Upper lobe of right lung (tissue), 1 donor: Measurements from ENCODE around the gene FOXP1. TPM values are rescaled to one million over a fixed set of nuclear protein-coding genes. Genes with fewer than 3 reads are reported as not detected.

Source experiments
- ATAC-seq: fragments of 200-7000 bp; cut with Tn5 transposase; one replicate; pipeline ENCODE4 v1.9.1; 2020; ENCODE audit warnings: mild to moderate bottlenecking, moderate library complexity
- DNase-seq: peaks from one replicate; pipeline ENCODE4 v3.0.0-alpha.2; 2020
- H3K27ac ChIP-seq: fragments of 200-600 bp; one replicate; pipeline ENCODE4 v1.8.0; 2022
- H3K27me3 ChIP-seq: fragments of 200-600 bp; one replicate; pipeline ENCODE4 v1.8.0; 2022; ENCODE audit warnings: mild to moderate bottlenecking
- H3K36me3 ChIP-seq: fragments of 200-600 bp; one replicate; pipeline ENCODE4 v1.8.0; 2022
- H3K4me1 ChIP-seq: fragments of 200-600 bp; one replicate; pipeline ENCODE4 v1.8.0; 2022
- H3K4me3 ChIP-seq: fragments of 200-600 bp; one replicate; pipeline ENCODE4 v1.8.0; 2022; ENCODE audit warnings: mild to moderate bottlenecking
- H3K9me3 ChIP-seq: fragments of 200-600 bp; one replicate; pipeline ENCODE4 v1.8.0; 2022
- intact Hi-C: fragments of 100-400 bp; cut with DNase I; formaldehyde crosslinking; loops from one replicate; pipeline ENCODE4 v1.11.0; 2022
- total RNA-seq: library from RNA; stranded (reverse); fragmentation: NEBNext Ultra II Directional; extraction: Animal tissue kit (Norgen Biotek cat#: 25700); gene quantifications from one replicate; pipeline ENCODE4 v1.2.1, GENCODE V29; 2021
- TF ChIP-seq, protein P1 (sequence below): fragments of 200-600 bp; IDR thresholded peaks from one replicate; pipeline ENCODE4 v1.8.0; 2022; ENCODE audit warnings: antibody characterized with exemption
- donor health status: DM: no; HTN: yes; CAD: no; lungs with severe emphysema.

FOXP1 gene
- total RNA-seq, 1 donor from 2014 or later: 140 TPM

DNA sequence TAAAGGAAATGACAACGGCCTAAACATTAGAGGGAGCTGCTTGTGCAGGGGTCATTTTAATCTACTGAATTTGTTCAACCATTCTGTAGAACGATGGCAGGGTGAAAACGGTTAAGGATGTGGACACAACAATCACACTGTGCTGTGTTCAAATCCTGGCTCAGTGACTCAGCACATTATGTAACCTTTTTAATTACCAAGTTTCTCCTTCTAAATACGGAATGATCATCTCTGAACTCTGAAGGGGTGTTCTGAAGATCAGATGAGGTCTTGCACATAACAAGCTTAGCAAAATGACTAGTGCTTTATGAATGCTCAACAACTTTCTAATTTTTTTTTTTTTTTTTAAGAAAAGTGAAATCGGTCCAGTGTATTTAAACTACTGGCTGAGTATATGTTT lies 592.8 kb downstream of the FOXP1 start:
- Histone ChIP-seq H3K36me3 (peaks cover 49% of the 10 kb centered on the region), H3K27me3 (no peaks in the 10 kb centered on the region), H3K4me3 (no peak overlapping the region), H3K9me3 (no peaks in the 10 kb centered on the region), H3K27ac (no peak overlapping the region), H3K4me1 (peaks cover 9% of the 10 kb centered on the region)
- TF ChIP-seq, protein P1, sequence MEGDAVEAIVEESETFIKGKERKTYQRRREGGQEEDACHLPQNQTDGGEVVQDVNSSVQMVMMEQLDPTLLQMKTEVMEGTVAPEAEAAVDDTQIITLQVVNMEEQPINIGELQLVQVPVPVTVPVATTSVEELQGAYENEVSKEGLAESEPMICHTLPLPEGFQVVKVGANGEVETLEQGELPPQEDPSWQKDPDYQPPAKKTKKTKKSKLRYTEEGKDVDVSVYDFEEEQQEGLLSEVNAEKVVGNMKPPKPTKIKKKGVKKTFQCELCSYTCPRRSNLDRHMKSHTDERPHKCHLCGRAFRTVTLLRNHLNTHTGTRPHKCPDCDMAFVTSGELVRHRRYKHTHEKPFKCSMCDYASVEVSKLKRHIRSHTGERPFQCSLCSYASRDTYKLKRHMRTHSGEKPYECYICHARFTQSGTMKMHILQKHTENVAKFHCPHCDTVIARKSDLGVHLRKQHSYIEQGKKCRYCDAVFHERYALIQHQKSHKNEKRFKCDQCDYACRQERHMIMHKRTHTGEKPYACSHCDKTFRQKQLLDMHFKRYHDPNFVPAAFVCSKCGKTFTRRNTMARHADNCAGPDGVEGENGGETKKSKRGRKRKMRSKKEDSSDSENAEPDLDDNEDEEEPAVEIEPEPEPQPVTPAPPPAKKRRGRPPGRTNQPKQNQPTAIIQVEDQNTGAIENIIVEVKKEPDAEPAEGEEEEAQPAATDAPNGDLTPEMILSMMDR: no peak
- DNase-seq (no peak), ATAC-seq (no peak)
- intact Hi-C loops: no loop called here

DNA sequence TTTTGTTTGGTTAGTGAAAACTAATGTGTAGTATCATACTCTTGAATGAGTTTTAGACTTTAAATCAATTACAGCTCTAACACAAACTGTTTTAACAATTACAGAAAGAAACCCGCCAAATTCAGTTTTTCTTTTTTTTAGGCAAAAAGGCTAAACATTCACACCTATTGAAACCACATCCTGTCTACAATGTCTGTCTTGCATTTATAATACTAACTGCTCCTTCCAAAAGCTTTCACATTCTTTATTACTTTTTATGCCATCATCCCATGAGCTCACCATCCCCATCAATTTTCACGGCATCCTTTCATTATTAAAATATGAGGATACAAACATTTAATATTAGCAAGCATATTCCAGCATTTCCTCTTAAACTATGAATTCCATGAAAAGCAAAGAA lies 593.3 kb downstream of the FOXP1 start:
- intact Hi-C loops: no loop called here
- no peaks in the 10 kb centered on the region for H3K9me3 ChIP-seq
- peaks cover 54% of the 10 kb centered on the region for H3K36me3 ChIP-seq
- DNase-seq (no peak), ATAC-seq (no peak)
- H3K27me3 ChIP-seq: no peaks in the 10 kb centered on the region
- H3K27ac ChIP-seq: no peak overlapping the region
- TF ChIP-seq, protein P1: no peak
- H3K4me1 ChIP-seq: peaks cover 9% of the 10 kb centered on the region
- no peak overlapping the region for H3K4me3 ChIP-seq

DNA sequence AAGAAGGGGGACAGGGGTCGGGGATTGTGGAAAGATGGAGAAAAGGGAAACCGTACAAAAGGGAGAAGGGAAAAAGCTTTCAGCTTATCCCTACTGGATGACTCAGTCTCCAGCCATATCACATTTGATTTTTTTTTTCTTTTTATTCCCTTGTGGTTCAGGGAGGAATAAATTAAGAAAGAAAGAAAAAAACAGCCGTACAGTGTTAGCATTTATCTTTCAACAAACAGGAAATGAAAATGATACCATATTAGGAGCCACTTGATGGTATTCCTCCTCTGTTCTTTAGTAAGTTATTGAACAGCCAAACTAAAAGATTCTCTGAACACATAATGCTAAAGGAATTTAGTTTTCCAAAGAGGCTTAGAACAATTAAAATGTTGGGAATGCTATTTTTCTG lies 594.4 kb downstream of the FOXP1 start:
- no peaks in the 10 kb centered on the region for H3K27me3 ChIP-seq
- H3K4me3 ChIP-seq: no peak overlapping the region
- DNase-seq: no peak
- H3K27ac ChIP-seq: no peak overlapping the region
- no peaks in the 10 kb centered on the region for H3K9me3 ChIP-seq
- TF ChIP-seq, protein P1: no peak
- intact Hi-C loops: no loop called here
- H3K36me3 ChIP-seq: peaks cover 56% of the 10 kb centered on the region
- H3K4me1 ChIP-seq: peaks cover 9% of the 10 kb centered on the region
- ATAC-seq: no peak

DNA sequence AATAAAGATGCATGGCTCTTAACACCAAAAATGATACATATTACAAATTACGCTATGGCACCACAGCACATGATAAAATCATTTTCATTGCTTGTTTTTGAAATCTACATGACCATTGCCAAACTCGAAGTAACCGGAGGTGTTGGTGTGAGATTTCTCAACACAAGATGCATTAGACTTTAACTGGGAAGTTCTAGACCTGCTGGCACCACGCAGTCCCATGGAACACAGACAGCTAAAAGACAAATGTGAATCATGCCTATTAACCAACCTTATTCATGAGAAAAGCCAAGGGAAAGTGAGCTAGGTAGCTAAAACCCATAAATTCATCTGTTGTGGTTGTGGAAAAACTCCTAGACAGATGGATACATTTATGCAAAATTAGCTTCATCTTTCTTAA lies 595.4 kb downstream of the FOXP1 start:
- Histone ChIP-seq H3K27ac (no peak overlapping the region), H3K36me3 (peaks cover 49% of the 10 kb centered on the region), H3K4me1 (peaks cover 17% of the 10 kb centered on the region)

DNA sequence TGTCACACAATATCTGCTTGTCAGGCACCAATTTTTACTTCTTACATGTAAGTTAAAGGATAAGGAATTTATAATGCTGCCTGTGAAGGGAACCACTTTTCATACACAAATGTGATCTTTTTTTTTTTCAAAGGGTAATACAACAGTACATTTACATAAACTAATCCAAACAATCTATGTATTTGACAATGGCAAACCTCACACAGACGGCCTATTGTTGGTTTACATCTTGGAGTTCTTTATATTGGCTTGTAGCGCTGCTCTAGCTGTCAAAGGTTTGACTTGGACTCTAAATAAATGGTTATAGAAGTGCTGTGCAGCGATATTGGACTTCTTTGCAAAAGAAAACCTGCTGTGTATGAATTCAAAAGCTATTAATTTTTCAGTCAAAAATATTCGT lies 598.0 kb downstream of the FOXP1 start:
- intact Hi-C loops: no loop called here
- Histone ChIP-seq H3K27ac (no peak overlapping the region), H3K9me3 (no peaks in the 10 kb centered on the region), H3K36me3 (peaks cover 33% of the 10 kb centered on the region), H3K4me1 (peaks cover 43% of the 10 kb centered on the region), H3K27me3 (no peaks in the 10 kb centered on the region), H3K4me3 (no peak overlapping the region)
- TF ChIP-seq, protein P1: no peak
- DNase-seq (no peak), ATAC-seq (no peak)

More for the DNA sequence above, 595.4 kb downstream of the FOXP1 start:
- TF ChIP-seq, protein P1: no peak
- DNase-seq: no peak
- Histone ChIP-seq H3K4me3 (no peak overlapping the region), H3K9me3 (no peaks in the 10 kb centered on the region), H3K27me3 (no peaks in the 10 kb centered on the region)
- no peak for ATAC-seq
- intact Hi-C loops: no loop called here
